Fibroblast of peridontal ligament (primary cell): ENCODE results near the gene DOCK3.
"Not testable (repeated sequence)": the region's sequence is repeated elsewhere in the genome, so short reads cannot be mapped to it uniquely, and the experiment has no call there.

ENCODE experiments used
- DNase-seq: peaks from one replicate; pipeline ENCODE4 v3.0.0-alpha.2; 2010; ENCODE audit errors: extremely low read depth

The DOCK3 gene

DNA sequence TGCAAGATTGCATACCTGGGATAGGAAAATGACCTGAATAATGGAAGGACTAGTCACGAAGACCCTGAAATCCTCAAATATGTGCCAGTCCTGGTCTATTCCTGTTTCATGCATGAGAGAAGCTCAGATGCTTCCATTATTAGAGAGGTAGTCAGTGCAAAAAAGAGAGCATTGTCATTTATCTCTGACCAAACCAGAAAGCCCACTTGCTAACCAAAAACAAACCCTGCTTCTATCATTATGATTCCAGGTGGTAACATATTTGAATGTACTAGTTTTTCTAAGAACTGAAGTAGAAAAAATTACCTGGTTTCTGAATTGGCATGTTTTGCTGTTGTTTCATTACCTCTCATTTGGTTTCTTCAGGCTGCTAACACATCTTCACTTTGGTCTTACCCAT lies 549.6 kb downstream of the DOCK3 start:
- no peak for DNase-seq

DNA sequence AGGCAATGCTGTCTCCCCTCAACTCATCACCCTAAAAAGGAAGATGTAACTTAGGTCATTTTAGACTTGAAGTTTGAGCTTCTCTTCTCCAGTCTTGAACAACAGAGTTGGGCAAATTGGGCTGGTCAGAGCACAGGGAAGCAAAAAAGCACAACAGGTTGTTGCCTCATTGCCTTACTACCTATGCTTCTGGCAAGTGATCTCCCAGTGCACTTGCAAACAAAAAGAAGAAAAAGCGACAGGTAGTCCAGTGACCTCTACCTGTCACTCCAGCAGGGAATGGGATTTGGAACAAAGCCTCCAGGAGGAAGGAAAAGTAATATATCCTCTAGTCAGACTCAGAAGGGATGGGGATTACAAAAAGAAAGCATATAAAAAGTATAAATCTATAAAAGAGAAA lies 550.1 kb downstream of the DOCK3 start:
- no peak for DNase-seq

- no peak for DNase-seq
Observed at GRCh38 chr3:51242939-51243338, 568.2 kb downstream of the DOCK3 start.

DNA sequence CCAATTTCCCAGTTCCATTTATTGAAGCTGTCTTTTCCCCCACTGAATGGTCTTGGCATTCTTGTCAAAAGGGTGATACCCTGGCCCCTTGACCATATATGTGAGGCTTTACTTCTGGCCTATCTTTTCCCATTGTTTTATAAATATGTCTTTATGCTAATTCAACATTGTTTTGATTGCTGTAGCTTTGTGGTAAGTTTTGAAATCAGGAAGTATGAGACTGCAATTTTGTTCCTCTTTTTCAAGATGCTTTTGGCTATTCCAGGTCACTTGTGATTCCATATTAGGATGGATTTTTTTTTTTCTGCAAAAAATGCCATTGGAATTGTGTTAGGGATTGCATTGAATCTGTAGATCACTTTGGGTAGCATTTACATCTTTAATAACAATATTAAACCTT lies 569.2 kb downstream of the DOCK3 start:
- DNase-seq, result peak; percentile 19

DNA sequence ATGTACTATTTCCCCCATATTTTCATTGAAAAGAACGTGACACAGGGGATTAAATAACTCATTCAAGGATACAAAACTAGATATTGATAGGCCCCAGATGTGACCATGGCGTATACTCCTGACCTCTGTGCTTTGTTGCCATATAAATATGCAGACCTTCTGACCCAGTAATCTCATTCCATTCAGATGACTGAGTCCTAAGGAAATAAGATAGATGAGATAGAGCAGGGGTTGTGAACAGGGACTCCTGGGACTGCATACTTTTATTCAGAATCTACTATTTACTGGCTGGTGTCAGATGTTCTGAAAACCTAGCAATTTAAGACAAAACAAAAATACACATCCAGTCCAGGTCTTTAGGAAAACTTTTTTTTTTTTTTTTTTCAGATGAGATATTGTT lies 571.1 kb downstream of the DOCK3 start:
- no peak for DNase-seq

DNA sequence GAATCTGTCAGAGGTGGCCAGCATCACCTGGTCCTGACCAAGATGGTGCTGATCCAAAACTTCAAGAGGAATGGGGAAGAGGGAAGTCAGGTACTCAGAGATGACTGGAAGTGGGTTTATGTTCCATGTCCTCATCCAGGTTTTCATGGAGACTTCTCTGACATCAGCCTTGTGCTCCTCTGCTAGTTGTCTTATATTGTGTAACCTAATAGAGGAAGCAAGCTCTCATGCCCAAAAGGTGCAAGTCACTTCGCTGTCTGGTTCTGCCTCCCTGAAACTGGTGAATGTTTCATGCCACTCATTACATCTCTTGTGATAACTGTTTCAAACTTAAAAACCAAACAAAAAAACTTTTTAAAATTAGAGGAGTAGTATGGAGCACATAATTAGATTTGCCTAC lies 583.1 kb downstream of the DOCK3 start:
- no peak for DNase-seq

DNA sequence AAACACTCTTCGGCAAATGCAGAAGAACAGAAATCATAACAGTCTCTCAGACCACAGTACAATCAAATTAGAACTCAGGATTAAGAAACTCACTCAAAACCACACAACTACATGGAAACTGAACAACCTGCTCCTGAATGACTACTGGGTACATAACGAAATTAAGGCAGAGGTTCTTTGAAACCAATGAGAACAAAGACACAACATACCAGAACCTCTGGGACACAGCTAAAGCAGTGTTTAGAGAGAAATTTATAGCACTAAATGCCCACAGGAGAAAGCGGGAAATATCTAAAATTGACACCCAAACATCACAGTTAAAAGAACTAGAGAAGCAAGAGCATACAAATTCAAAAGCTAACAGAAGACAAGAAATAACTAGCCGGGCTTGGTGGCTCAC lies 589.4 kb downstream of the DOCK3 start:
- not testable (repeated sequence) for DNase-seq

- DNase-seq, result no peak
Observed at GRCh38 chr3:51268132-51268531, 593.4 kb downstream of the DOCK3 start.

DNA sequence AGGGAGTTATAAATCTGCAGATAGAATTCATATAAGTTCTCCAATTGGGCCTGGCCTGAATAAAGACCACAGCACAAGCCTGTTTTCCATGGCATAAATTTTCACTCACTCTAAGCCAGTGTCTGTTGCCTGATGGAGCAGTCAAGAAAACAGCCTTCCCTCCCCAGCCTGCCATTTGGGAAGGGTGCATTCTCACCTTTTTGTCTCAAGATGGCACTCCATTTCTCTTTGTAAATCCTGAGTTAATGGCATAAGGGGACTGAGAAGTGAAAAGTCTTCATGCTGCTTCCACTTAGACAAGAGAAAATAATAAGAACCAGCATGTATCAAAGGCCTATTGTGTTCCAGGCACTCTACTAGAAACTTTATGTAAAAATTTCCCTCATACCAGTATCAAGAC lies 594.7 kb downstream of the DOCK3 start:
- DNase-seq, result peak; percentile 56

- no peak for DNase-seq
Observed at GRCh38 chr3:51270559-51270958, 595.8 kb downstream of the DOCK3 start.

- DNase-seq, result no peak
Observed at GRCh38 chr3:51271172-51271571, 596.4 kb downstream of the DOCK3 start.

DNA sequence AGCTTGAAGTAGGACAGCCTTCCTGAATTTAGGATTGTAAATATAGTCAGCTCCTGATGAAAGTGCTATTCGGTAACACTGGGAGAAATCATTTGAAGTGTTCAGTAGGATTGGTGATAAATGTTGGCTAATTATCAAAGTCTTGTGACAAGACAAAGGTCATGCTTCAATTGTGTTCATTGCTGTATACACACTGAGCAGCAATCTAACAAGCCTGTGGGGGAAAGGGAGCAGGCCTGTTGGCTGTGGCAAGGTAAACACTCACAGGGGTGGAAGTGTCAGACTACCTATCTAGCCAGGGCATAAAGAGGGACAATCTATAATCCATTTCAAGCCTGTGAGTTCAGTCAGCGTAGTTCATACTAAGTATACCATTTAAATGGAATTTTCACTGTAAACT lies 599.3 kb downstream of the DOCK3 start:
- no peak for DNase-seq

DNA sequence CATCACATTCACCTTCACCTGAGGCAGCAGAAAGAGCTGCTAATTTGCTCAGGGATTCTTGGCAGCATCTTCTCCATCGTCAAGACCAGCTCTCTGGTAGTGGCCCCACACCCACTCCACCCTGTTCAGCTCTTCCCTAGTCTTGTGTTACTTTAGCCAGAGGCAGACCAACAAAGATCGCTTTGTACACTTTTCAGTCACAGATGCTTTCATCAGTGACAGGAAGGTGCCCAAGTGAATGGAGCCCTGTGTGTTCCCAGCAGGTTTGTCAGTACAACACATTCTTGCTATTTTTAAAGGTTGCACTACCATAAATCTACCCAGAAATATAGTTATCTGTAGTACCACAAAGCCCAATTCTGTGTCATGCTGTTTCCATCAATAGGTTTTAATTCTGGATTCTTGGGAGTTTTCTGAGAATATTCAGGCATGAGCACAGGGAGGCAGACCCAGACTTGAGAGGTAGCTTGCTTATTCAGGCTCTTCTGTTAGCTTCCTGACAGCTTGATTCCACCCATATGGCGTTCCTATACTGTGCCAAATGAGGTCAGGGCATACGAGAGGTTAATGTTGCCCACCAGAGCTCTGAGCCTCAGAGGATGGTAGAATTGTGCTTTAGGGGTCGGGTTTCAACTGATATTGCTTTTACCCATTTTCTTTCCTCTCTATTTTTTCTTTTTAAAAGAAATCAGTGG lies 600.5 kb downstream of the DOCK3 start:
- no peak for DNase-seq

GRCh38 chr3:51276046-51276445 lies 601.3 kb downstream of the DOCK3 start:
- no peak for DNase-seq

DNA sequence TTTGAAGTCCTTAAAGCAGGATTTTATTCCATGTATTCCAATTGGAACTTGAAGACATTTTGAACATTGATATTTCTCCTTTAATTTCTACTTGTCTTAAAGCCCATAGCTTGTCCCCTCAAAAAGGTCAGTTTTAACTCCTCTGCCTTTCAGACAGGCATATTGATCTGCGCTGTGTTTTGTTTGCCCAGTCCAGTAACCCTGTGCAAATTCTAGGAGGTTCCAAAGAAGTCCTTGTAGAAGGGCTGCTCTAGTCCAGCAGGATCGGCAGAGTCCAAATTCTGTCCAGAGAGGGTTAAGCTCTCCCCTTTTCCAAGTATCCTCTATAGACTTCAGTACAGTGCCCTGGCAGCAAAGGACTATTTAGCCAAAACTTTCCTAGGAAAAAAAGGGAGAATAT lies 604.7 kb downstream of the DOCK3 start:
- DNase-seq, result no peak

DNA sequence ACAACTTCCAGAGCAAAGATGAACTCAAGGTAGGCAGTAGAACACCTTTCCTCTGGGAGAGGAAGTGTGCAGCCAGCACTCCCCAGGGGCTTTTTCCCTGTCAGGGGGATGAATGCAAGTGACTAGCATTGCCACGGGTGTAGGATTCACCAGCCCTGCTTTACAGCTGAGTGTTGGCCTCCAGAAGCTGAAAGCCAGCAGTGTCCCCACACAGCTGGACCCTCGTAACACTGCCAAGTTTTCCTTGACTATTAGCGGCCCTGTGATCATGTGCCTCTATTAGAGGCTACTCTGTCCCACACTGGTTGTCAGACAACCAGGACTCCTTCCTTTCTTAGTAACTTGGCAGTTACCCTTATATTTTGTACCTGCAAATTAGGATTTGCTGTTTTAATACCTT lies 605.4 kb downstream of the DOCK3 start:
- no peak for DNase-seq

DNA sequence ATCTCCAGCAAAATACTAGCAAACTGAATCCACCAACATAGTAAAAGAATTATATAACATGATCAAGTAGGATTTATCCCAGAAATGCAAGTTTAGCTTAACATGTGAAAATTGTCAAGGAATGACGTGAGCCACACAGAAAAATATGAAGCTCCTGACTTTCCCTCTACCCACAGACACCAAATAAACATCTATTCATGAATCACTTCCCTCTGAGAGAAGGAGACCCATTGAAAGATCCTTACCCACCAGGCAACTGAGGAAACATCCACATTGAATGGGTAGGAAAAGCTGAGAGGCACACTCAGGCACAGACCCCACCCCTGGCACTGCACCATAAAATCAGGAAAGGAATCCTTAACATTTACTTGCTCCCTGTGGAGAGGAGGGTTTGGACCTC lies 608.2 kb downstream of the DOCK3 start:
- DNase-seq, result peak; percentile 82

DNA sequence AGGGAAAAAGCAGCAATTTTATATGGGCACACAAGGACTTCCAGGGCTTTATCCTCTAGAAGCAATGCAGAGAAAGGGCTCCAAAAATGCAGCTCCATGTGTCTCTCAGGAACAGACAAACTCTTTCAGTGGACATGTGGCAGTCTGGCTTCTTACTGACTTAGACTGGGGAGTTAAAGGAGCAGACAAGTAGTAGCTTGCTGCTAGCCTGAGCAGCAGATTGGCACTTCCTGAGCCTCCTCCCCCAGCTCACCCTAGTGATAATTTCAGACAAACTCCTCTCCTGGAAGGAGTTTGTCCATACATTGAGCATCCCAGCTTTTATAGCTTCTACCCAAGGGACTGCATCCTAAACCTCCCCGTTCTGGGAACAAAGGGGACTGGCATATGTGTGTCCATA lies 608.7 kb downstream of the DOCK3 start:
- peak; percentile 25 for DNase-seq

- DNase-seq, result no peak
Observed at GRCh38 chr3:51295625-51296024, 620.9 kb downstream of the DOCK3 start.

- DNase-seq, result no peak
Observed at GRCh38 chr3:51297333-51297732, 622.6 kb downstream of the DOCK3 start.

DNA sequence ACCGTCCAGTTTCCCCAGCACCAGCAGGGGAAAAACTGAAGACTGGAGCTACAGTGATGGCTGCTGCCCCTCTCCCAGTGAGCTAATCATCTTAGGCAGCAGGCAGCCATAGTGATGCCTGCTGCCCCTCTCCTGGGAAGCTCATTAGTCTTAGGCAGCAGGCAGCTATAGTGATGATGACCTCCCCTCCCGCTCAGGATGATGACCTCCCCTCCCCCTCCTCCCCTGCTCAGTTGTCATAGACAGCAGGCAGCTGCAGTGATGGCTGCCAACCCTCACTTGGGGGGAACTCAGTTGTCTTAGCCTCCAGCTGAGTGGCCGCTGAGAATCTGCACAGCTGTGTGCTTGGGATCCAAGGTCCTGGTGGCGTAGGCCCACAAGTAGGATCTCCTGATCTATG lies 629.5 kb downstream of the DOCK3 start:
- DNase-seq, result no peak

GRCh38 chr3:51306093-51306492 lies 631.4 kb downstream of the DOCK3 start:
- DNase-seq, result no peak

GRCh38 chr3:51307458-51307857 lies 632.7 kb downstream of the DOCK3 start:
- no peak for DNase-seq

DNA sequence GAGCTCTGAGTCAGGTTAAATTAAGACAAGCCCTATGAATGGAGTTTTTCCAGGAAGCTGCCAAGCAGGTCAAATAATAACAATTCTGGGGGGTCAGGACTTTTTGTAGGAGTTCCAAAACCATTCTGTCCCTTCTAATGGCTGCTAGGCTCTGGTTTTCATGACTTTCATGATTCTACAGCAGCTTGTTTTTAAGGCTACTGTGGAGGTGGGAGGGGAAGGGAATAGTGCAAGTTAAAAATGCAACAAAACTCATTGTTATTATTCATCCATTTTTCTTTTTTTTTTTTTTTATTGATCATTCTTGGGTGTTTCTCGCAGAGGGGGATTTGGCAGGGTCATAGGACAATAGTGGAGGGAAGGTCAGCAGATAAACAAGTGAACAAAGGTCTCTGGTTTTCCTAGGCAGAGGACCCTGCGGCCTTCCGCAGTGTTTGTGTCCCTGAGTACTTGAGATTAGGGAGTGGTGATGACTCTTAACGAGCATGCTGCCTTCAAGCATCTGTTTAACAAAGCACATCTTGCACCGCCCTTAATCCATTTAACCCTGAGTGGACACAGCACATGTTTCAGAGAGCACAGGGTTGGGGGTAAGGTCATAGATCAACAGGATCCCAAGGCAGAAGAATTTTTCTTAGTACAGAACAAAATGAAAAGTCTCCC lies 633.3 kb downstream of the DOCK3 start:
- not testable (repeated sequence) for DNase-seq
